ENCODE data around the gene GAA.

Gene GAA

DNA sequence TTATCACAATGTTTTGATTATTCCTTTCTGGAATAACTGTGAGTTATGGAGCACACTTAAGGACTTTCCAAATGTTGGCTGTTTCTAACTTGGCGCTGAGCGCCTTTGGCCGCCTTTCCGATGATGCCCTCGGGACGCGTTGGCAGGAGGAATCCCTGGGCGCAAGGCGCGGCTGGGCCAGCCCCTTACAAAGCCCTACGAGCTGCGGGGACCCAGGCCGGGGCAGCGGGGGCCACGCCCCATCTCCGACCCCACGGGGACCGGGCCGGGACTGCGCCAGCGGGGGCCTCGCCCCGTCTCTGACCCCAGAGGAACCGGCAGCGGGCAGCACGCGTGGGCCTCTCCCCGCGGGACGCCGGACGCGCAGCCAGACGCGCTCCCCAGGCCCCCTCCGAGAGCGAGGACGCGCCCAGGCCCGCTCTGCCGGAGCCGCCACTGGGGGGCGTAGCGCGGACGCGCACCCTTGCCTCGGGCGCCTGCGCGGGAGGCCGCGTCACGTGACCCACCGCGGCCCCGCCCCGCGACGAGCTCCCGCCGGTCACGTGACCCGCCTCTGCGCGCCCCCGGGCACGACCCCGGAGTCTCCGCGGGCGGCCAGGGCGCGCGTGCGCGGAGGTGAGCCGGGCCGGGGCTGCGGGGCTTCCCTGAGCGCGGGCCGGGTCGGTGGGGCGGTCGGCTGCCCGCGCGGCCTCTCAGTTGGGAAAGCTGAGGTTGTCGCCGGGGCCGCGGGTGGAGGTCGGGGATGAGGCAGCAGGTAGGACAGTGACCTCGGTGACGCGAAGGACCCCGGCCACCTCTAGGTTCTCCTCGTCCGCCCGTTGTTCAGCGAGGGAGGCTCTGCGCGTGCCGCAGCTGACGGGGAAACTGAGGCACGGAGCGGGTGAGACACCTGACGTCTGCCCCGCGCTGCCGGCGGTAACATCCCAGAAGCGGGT, at the start of gene GAA:
GAA (plus strand) TSS at position 571 of the 935 bp plus-strand sequence. CDS start 3,006 bp downstream, outside the sequence.
- peak; percentile 67 for DNase-seq (ENCODE audit: low read depth)

DNA sequence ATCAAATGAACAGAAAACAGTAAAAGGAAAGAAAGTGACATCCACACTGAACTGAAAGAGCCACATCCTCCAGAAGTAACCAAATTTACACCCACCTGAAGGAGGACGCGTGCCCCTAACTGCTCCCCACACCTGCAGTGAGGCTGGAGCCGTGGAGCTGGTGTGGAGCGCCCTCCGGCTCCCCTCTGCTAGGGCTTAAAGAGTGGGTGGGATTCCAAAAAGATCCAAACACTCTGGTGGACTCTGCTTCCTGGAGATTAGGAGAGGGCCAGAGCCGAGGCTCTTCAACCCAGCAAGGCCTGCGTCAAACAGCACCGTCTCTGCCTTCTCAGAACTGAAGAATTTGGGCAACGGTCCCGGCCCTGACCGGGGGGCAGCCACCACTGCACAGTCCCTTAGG, 49.7 kb upstream of the GAA start:
- DNase-seq (ENCODE audit: low read depth) = no peak

DNA sequence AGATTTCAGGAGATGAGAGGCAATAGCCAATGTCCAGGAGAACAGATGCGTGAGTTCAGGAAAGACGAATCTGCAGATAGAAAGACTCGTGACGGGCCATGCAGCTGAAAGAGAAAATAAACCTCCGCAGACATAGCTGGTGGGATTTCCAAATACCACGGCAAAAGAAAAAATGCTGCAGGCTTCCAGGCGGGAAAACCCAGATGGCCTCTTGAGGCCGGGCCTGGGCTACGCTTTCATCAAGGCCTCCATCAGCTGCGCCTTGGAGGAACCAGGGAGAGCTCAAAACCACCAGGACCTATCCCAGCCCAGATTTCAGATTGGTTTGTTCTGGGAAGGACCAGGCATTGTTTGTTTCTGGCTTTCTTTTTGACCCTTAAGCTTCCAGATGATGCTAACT, 48.3 kb upstream of the GAA start:
- no peak for DNase-seq (ENCODE audit: low read depth)

DNA sequence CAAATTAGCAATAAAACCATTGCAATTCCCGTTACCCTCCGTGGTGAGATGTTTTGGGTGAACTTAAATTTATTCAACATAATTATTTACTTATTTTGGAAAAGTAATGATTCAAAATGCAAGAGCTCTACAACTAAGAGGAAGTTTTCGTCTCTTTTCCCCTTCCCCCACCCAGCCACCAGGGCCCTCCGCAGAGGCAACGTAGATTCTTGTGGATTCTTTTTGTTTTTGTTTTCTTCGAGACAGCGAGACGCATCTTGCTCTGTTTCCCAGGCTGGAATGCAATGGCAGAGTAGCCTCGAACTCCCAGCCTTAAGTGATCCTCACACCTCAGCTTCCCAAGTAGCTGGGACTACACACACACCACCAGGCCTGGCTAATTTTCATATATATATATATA, 45.8 kb upstream of the GAA start:
- DNase-seq (ENCODE audit: low read depth) = no peak

- no peak for DNase-seq (ENCODE audit: low read depth)
Observed at GRCh38 chr17:80058311-80058955, 42.9 kb upstream of the GAA start.

- no peak for DNase-seq (ENCODE audit: low read depth)
Observed at GRCh38 chr17:80060644-80061043, 40.7 kb upstream of the GAA start.

GRCh38 chr17:80061421-80061820, 40.0 kb upstream of the GAA start:
- no peak for DNase-seq (ENCODE audit: low read depth)

GRCh38 chr17:80063830-80064585, 37.4 kb upstream of the GAA start:
- no peak for DNase-seq (ENCODE audit: low read depth)

GRCh38 chr17:80064696-80065095, 36.7 kb upstream of the GAA start:
- DNase-seq (ENCODE audit: low read depth) = no peak

DNA sequence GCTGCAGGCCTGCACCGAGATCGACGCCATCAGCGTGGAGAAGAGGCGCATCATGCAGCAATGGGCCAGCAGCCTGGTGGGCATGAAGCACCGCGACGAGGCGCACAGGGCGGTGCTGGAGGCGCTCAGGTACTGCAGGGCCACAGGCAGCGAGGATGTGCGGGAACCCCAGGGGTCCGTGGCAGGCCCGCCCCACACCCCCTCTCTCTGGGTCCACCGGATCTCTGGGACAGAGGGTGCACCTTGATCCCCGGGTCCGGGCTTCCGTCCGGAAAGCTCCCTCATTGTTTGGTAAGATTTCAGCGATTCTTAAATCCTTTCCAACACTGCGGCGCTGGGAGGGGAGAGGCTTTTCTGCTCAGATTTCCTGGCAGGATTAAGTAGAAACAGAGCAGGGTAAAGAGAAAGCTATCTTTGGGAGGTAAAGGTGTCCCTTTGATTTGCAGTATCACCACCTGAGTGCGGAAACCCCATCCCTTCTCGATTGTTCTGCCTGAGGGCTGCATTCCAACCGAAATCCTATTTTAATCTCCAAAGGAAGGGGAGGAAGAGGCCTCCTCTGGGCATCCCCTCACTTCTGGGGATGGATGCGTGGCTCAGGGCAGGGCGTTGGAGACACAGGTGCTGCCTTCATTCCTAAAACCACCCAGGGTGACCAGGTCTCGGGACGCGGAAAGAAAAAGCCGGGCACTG, 35.8 kb upstream of the GAA start:
- no peak for DNase-seq (ENCODE audit: low read depth)

- no peak for DNase-seq (ENCODE audit: low read depth)
Observed at GRCh38 chr17:80067393-80067986, 33.9 kb upstream of the GAA start.

- DNase-seq (ENCODE audit: low read depth) = no peak
Observed at GRCh38 chr17:80068301-80069222, 32.8 kb upstream of the GAA start.

GRCh38 chr17:80070375-80071115, 30.8 kb upstream of the GAA start:
- no peak for DNase-seq (ENCODE audit: low read depth)

GRCh38 chr17:80071116-80071841, 30.1 kb upstream of the GAA start:
- DNase-seq (ENCODE audit: low read depth) = no peak

GRCh38 chr17:80072410-80072809, 29.0 kb upstream of the GAA start:
- no peak for DNase-seq (ENCODE audit: low read depth)

DNA sequence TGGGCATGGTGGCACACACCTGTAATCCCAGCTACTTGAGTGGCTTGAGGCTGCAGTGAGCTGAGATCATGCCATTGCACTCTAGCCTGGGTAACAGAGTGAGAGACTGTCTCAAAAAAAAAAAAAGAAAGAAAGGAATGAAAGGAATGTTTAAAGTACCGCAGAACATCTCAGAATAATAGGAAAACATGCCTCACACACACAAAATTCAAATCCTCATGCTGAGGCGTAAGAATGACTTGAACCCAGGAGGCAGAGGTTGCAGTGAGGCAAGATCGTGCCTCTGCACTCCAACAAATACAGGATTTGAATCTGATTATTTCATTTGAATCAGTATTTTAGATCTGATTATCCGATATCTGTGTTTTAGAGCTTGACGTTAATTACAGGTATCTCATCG, 21.3 kb upstream of the GAA start:
- DNase-seq (ENCODE audit: low read depth) = no peak

GRCh38 chr17:80081596-80081995, 19.8 kb upstream of the GAA start:
- no peak for DNase-seq (ENCODE audit: low read depth)

DNA sequence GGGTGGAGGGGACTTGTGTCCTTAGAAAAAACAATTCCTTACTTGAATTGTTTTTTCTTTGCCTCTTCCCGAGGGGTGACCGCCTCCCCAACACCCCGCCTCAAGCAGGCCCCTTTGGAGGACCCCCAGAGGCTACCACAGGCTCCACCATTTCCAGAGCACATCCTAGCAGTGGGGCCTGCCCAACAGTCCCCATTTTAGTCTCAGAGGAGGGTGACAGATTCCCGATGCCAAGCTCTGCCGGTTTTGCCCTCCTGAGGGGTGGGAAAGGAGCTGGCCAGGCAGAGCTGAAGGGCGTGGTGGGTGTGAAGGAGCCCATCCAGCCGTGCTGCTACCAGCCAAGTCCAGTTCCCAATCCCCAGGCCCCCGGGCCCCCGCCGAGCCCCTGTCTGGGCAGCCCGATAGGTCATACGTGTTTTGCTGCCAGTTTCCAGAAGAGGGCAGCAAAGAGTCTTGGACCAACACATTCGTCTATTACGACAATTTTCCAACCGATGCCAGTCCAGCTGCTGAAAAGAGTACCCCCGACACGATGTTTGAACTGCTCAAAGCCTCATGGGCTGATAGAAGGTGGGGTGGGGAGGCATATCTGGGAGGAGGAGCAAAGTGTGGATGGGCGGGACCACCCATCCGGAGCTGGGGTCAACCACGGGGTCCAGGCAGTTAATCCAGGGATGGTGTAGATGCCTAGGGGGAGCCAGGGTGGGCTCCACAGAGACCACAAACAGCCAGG, 18.8 kb upstream of the GAA start:
- DNase-seq (ENCODE audit: low read depth) = no peak

Measured in stimulated activated CD8-positive, alpha-beta memory T cell treated with anti-CD3 and anti-CD28 coated beads, Interleukin-7, amount 100 ng/mL, for 24 hours (primary cell).